OCI-LY1 (cell line): ENCODE measurements around the gene ARHGEF17.

Experiments used
- H2AFZ ChIP-seq: fragments of 200-600 bp; sonication (generic), shearing (Covaris generic); 2 replicates; pipeline ENCODE4 v1.6.0; 2014; ENCODE audit warnings: antibody characterized with exemption, mild to moderate bottlenecking, low read length
- H3F3A ChIP-seq: fragments of 200-600 bp; sonication (generic), shearing (Covaris generic); 2 replicates; pipeline ENCODE4 v1.6.0; 2014; ENCODE audit warnings: mild to moderate bottlenecking, antibody characterized with exemption, low read length, moderate library complexity; ENCODE audit not compliant: insufficient read depth
- H3K27ac ChIP-seq: fragments of 200-600 bp; sonication (generic); 2 replicates; pipeline ENCODE4 v1.5.1; 2014; ENCODE audit warnings: low read length, mixed run types, mild to moderate bottlenecking, low read depth; ENCODE audit not compliant: poor library complexity, severe bottlenecking
- H3K27me3 ChIP-seq: fragments of 200-600 bp; sonication (generic); 2 replicates; pipeline ENCODE4 v1.6.0; 2014; ENCODE audit warnings: antibody characterized with exemption, mild to moderate bottlenecking, low read length, moderate library complexity; ENCODE audit not compliant: insufficient read depth
- H3K36me3 ChIP-seq: fragments of 200-600 bp; sonication (generic); 2 replicates; pipeline ENCODE4 v1.6.1; 2014; ENCODE audit warnings: mild to moderate bottlenecking, antibody characterized with exemption, low read length, moderate library complexity, mixed read lengths; ENCODE audit not compliant: insufficient read depth
- H3K4me1 ChIP-seq: fragments of 200-600 bp; sonication (generic); 2 replicates; pipeline ENCODE4 v1.5.1; 2014; ENCODE audit warnings: mild to moderate bottlenecking, low read length, moderate library complexity; ENCODE audit not compliant: insufficient read depth, severe bottlenecking
- H3K4me2 ChIP-seq: fragments of 200-600 bp; sonication (generic), shearing (Covaris generic); 2 replicates; pipeline ENCODE4 v1.6.1; 2014; ENCODE audit warnings: low read length
- H3K4me3 ChIP-seq: fragments of 200-600 bp; sonication (generic); 2 replicates; pipeline ENCODE4 v1.5.1; 2014; ENCODE audit warnings: low read length, low read depth, mild to moderate bottlenecking, mixed read lengths; ENCODE audit not compliant: poor library complexity, severe bottlenecking
- H3K79me2 ChIP-seq: fragments of 200-600 bp; shearing (Covaris generic); 2 replicates; pipeline ENCODE4 v1.6.1; 2016; ENCODE audit warnings: mixed run types, low read length, mixed read lengths; ENCODE audit not compliant: insufficient read depth
- H3K9ac ChIP-seq: fragments of 200-600 bp; sonication (generic), shearing (Covaris generic); 2 replicates; pipeline ENCODE4 v1.6.1; 2014; ENCODE audit warnings: mild to moderate bottlenecking, low read length, mixed read lengths
- H3K9me2 ChIP-seq: fragments of 200-600 bp; sonication (generic), shearing (Covaris generic); 2 replicates; pipeline ENCODE4 v1.6.1; 2014; ENCODE audit warnings: low read depth, mild to moderate bottlenecking, low read length, mixed read lengths
- H3K9me3 ChIP-seq: fragments of 200-600 bp; shearing (Covaris generic); 2 replicates; pipeline ENCODE4 v1.6.1; 2014; ENCODE audit warnings: low read length, mixed read lengths
- H4K20me1 ChIP-seq: fragments of 200-600 bp; sonication (generic), shearing (Covaris generic); 2 replicates; pipeline ENCODE4 v1.6.0; 2016; ENCODE audit warnings: mild to moderate bottlenecking, low read length; ENCODE audit not compliant: insufficient read depth
- CTCF ChIP-seq: fragments of 200-600 bp; sonication (generic), shearing (Covaris generic); IDR thresholded peaks from 2 replicates; pipeline ENCODE4 v1.5.1; 2017; ENCODE audit warnings: mild to moderate bottlenecking, antibody characterized with exemption, low read length, moderate library complexity, mixed read lengths
- EZH2 ChIP-seq: fragments of 200-600 bp; sonication (generic), shearing (Covaris generic); IDR thresholded peaks from 2 replicates; pipeline ENCODE4 v1.8.0; 2017; ENCODE audit warnings: borderline replicate concordance, mixed run types, mild to moderate bottlenecking, antibody characterized with exemption, low read length, moderate library complexity, mixed read lengths

The ARHGEF17 gene

GRCh38 chr11:73374151-73374550 lies 66.1 kb downstream of the ARHGEF17 start:
- peaks cover 3% of the 10 kb centered on the region; the same call in 1 of the 2 replicates for H3K36me3 ChIP-seq
- no peak overlapping the region for H3K4me3 ChIP-seq
- no peaks in the 10 kb centered on the region for H3K27me3 ChIP-seq
- H3K9me3 ChIP-seq = no peaks in the 10 kb centered on the region
- no peak overlapping the region for H3K4me2 ChIP-seq
- TF ChIP-seq CTCF (no peak), EZH2 (no peak)
- no peak overlapping the region for H3K9ac ChIP-seq
- peaks cover 27% of the 10 kb centered on the region for H3K4me1 ChIP-seq
- H2AFZ ChIP-seq = no peak overlapping the region
- H3K9me2 ChIP-seq = no peaks in the 10 kb centered on the region
- no peaks in the 10 kb centered on the region for H4K20me1 ChIP-seq
- peaks cover 13% of the 10 kb centered on the region; the same call in 1 of the 2 replicates for H3K79me2 ChIP-seq
- no peaks in the 10 kb centered on the region for H3F3A ChIP-seq
- H3K27ac ChIP-seq = no peak overlapping the region

GRCh38 chr11:73375830-73376159 lies 67.7 kb downstream of the ARHGEF17 start:
- Histone ChIP-seq H4K20me1 (no peaks in the 10 kb centered on the region), H2AFZ (no peak overlapping the region), H3K27ac (no peak overlapping the region), H3K4me1 (peaks cover 42% of the 10 kb centered on the region), H3K9me2 (no peaks in the 10 kb centered on the region), H3K9ac (peak overlapping the region; percentile 41; the same call in 1 of the 2 replicates), H3K36me3 (peaks cover 3% of the 10 kb centered on the region; the same call in 1 of the 2 replicates), H3K4me3 (peak overlapping the region; percentile 95), H3K27me3 (no peaks in the 10 kb centered on the region), H3K4me2 (peak overlapping the region; percentile 39; the same call in 1 of the 2 replicates), H3K79me2 (peaks cover 13% of the 10 kb centered on the region; the same call in 1 of the 2 replicates), H3F3A (no peaks in the 10 kb centered on the region), H3K9me3 (no peaks in the 10 kb centered on the region)
- no peak for TF ChIP-seq EZH2
- no peak for TF ChIP-seq CTCF

- TF ChIP-seq CTCF (peak; percentile 78), EZH2 (no peak)
- peak within 1 kb of the TSS; percentile 93 for H3K9ac ChIP-seq
- peak within 1 kb of the TSS; percentile 31 for H3K27ac ChIP-seq
- H3K4me3 ChIP-seq = peak within 1 kb of the TSS; percentile 95
- no peaks in the 10 kb centered on the region for H3K9me3 ChIP-seq
- H3K4me2 ChIP-seq = peak within 1 kb of the TSS; percentile 78
- no peaks in the 10 kb centered on the region for H3F3A ChIP-seq
- peaks cover 3% of the 10 kb centered on the region; the same call in 1 of the 2 replicates for H3K36me3 ChIP-seq
- no peaks in the 10 kb centered on the region for H3K9me2 ChIP-seq
- H3K79me2 ChIP-seq = peaks cover 13% of the 10 kb centered on the region; the same call in 1 of the 2 replicates
- H3K27me3 ChIP-seq = no peaks in the 10 kb centered on the region
- peaks cover 47% of the 10 kb centered on the region for H3K4me1 ChIP-seq
- no peaks in the 10 kb centered on the region for H4K20me1 ChIP-seq
- no peak within 1 kb of the TSS for H2AFZ ChIP-seq
These were observed 68.2 kb downstream of the ARHGEF17 start, which contains the start of gene RELT for GRCh38 chr11:73376160-73376802. RELT (plus strand) TSS chr11:73376399; CDS start chr11:73389137, 12,738 bp downstream.
